Uterus (tissue), 2 donors: Measurements from ENCODE around the gene MDC1.

Experiments used
- CTCF ChIP-seq, 4 experiments: fragments of 200-600 bp in 2 of 4; fragments of 450-650 bp in 2 of 4; sonication (generic) in 2 of 4; IDR thresholded peaks; one replicate each; pipeline ENCODE4 v1.5.1; 2016 to 2019; ENCODE audit warnings: antibody characterized with exemption in 4 of 4, mild to moderate bottlenecking in 2 of 4, moderate library complexity in 1 of 4
- POLR2A ChIP-seq, 2 donors: fragments of 450-650 bp; IDR thresholded peaks; one replicate each; pipeline ENCODE4 v1.6.1; 2016; ENCODE audit warnings: antibody characterized with exemption in 2 of 2, mild to moderate bottlenecking in 1 of 2, moderate library complexity in 1 of 2

- TF ChIP-seq CTCF (IDR thresholded peaks at IDR 0.05) (no peak), POLR2A (IDR thresholded peaks at IDR 0.05) (no peak)
Observed at GRCh38 chr6:30732237-30732943, 15.3 kb upstream of the MDC1 start.
